Endodermal cell (in vitro differentiated cells): ENCODE data around the gene MTM1. TPM values are rescaled to one million over a fixed set of nuclear protein-coding genes. Genes with fewer than 3 reads are reported as not detected.
A peak's percentile ranks its signal among the peaks of the same experiment; 100 is the strongest.

Source experiments
- DNase-seq: peaks from one replicate; pipeline ENCODE4 v3.0.0-alpha.2; 2017
- H3K27ac ChIP-seq: 2 replicates; pipeline ENCODE4 v1.5.1; 2013; ENCODE audit warnings: mild to moderate bottlenecking, low read depth, low read length, moderate library complexity
- H3K27me3 ChIP-seq: 2 replicates; pipeline ENCODE4 v1.6.1; 2013; ENCODE audit warnings: mild to moderate bottlenecking, low read length, moderate library complexity; ENCODE audit not compliant: insufficient read depth, control insufficient read depth, poor library complexity, severe bottlenecking
- H3K36me3 ChIP-seq: 2 replicates; pipeline ENCODE4 v1.7.0; 2013; ENCODE audit warnings: mild to moderate bottlenecking, low read length, moderate library complexity; ENCODE audit not compliant: control insufficient read depth, insufficient read depth
- H3K4me1 ChIP-seq: one replicate; pipeline ENCODE4 v1.7.0; 2013; ENCODE audit warnings: low read length; ENCODE audit not compliant: control insufficient read depth, insufficient read depth
- H3K4me3 ChIP-seq: 2 replicates; pipeline ENCODE4 v1.5.1; 2013; ENCODE audit warnings: mild to moderate bottlenecking, low read length, moderate library complexity
- H3K9ac ChIP-seq: 2 replicates; pipeline ENCODE4 v1.6.1; 2013; ENCODE audit warnings: mild to moderate bottlenecking, low read length, moderate library complexity; ENCODE audit not compliant: poor library complexity, severe bottlenecking; ENCODE audit errors: extremely low read depth
- H3K9me3 ChIP-seq: 2 replicates; pipeline ENCODE4 v1.6.1; 2013; ENCODE audit warnings: mild to moderate bottlenecking, low read length, moderate library complexity; ENCODE audit not compliant: control insufficient read depth
- H3K27ac Mint-ChIP-seq: 2 replicates; pipeline ENCODE4 v1.8.0; 2020; ENCODE audit warnings: mixed read lengths
- H3K27me3 Mint-ChIP-seq: 2 replicates; pipeline ENCODE4 v1.8.0; 2021; ENCODE audit warnings: mild to moderate bottlenecking, mixed read lengths; ENCODE audit not compliant: insufficient read depth
- H3K36me3 Mint-ChIP-seq: 2 replicates; pipeline ENCODE4 v1.8.0; 2020; ENCODE audit warnings: low read depth, mixed read lengths
- H3K4me1 Mint-ChIP-seq: 2 replicates; pipeline ENCODE4 v1.8.0; 2020; ENCODE audit warnings: mixed read lengths
- H3K4me3 Mint-ChIP-seq: 2 replicates; pipeline ENCODE4 v1.8.0; 2020; ENCODE audit warnings: mild to moderate bottlenecking, moderate library complexity, mixed read lengths
- H3K9me3 Mint-ChIP-seq: 2 replicates; pipeline ENCODE4 v1.8.0; 2020; ENCODE audit warnings: mild to moderate bottlenecking, mixed read lengths
- CTCF ChIP-seq: fragments of 200-600 bp; sonication (generic); conservative IDR thresholded peaks from 2 replicates; pipeline ENCODE4 v1.5.0; 2021; ENCODE audit warnings: antibody characterized with exemption, mild to moderate bottlenecking
- WGBS, 2 experiments: methylation state at CpG; one replicate each; pipeline versions ENCODE4 v1.1.5 to v1.1.7; 2013; ENCODE audit warnings: missing lambda C conversion rate in 2 of 2, mixed read lengths in 1 of 2; ENCODE audit not compliant: insufficient coverage in 1 of 2, insufficient read length in 1 of 2; 5-methylcytosine and 5-hydroxymethylcytosine counted together
- total RNA-seq, 2 donors: library from RNA; stranded (reverse); fragmentation: NEBNext Ultra II Directional in 1 of 2; extraction: Animal tissue kit (Norgen Biotek cat#: 25700) in 1 of 2; gene quantifications; 2 replicates in 1 of 2; 3 replicates in 1 of 2; pipeline ENCODE4 v1.2.1, GENCODE V29; 2021

The MTM1 gene
- total RNA-seq, 2 donors from 2014 or later = 5.9 to 9.8 TPM

GRCh38 chrX:150573702-150574101, 5.3 kb downstream of the MTM1 start:
- 72% methylated on average over 4 of the region's 4 CpGs; no CpG with 5 or more reads in 1 of the 2 experiments for WGBS, 2 experiments
- Histone ChIP-seq H3K9ac (no peak overlapping the region), H3K36me3 (no peaks in the 10 kb centered on the region), H3K9me3 (no peaks in the 10 kb centered on the region), H3K4me1 (no peaks in the 10 kb centered on the region), H3K27me3 (no peaks in the 10 kb centered on the region), H3K4me3 (no peak overlapping the region), H3K27ac (no peak overlapping the region)
- TF ChIP-seq CTCF = peak; percentile 22
- DNase-seq = no peak
- Mint-ChIP-seq H3K4me3 (no peak overlapping the region), H3K36me3 (no peaks in the 10 kb centered on the region), H3K27ac (no peak overlapping the region), H3K4me1 (peaks cover 21% of the 10 kb centered on the region), H3K27me3 (peaks cover 4% of the 10 kb centered on the region), H3K9me3 (peaks cover 55% of the 10 kb centered on the region)

DNA sequence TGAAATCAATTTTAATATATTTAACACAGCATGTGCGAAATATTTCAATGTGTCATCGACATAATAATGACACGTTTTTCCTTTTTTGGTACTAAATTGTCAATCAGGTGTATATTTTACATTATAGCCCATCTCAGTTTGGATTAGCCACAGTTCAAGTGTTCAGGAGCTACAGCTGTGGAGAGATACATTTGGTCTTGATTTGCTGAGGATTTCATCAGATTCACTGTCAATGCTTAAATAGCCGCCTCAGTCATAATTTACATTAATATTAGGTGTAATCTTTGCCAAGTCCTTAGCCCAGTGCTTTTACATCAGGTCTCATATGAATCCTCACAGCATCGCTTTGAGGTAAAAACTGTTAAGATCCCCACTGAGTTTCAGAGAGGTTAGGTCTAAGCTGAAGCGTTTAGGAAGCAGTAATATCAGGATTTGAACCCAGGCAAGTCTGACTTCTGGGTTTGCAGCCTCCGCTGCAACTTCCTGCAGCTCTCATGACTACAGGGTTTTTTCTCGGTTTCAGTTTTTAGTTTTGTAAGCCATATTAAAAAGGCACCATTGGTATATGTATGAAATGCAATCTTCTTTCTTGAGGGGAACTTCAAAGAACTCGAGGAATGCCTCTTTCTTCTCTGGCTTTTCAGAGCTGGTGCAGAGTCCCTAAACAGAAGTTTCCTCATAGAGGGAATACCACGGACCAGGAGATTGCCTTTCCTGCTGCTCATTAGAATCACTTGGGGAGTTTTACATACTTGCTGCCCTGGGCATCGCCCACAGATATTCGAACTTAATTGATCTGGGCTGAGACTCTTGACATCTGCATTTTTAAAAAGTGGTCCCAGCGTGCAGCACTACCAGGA, 6.4 kb downstream of the MTM1 start:
- no peak for DNase-seq
- no peaks in the 10 kb centered on the region for H3K9me3 ChIP-seq
- H3K4me1 Mint-ChIP-seq = peaks cover 21% of the 10 kb centered on the region
- H3K27me3 Mint-ChIP-seq = peaks cover 1% of the 10 kb centered on the region
- no peak overlapping the region for H3K4me3 ChIP-seq
- peaks cover 54% of the 10 kb centered on the region for H3K9me3 Mint-ChIP-seq
- H3K27ac ChIP-seq = no peak overlapping the region
- no peak overlapping the region for H3K4me3 Mint-ChIP-seq
- no peak overlapping the region for H3K27ac Mint-ChIP-seq
- H3K4me1 ChIP-seq = no peaks in the 10 kb centered on the region
- 54 to 55% methylated on average over 5 to 12 of the region's 13 CpGs for WGBS, 2 experiments
- H3K27me3 ChIP-seq = no peaks in the 10 kb centered on the region
- H3K36me3 ChIP-seq = no peaks in the 10 kb centered on the region
- no peak overlapping the region for H3K9ac ChIP-seq
- peaks cover 2% of the 10 kb centered on the region for H3K36me3 Mint-ChIP-seq
- TF ChIP-seq CTCF = no peak

GRCh38 chrX:150575419-150575814, 7.0 kb downstream of the MTM1 start:
- WGBS, 2 experiments = 78 to 86% methylated on average over 4 to 5 of the region's 5 CpGs
- TF ChIP-seq CTCF = no peak

More at GRCh38 chrX:150575419-150575814, 7.0 kb downstream of the MTM1 start:
- H3K9me3 ChIP-seq = no peaks in the 10 kb centered on the region
- no peaks in the 10 kb centered on the region for H3K36me3 ChIP-seq
- Mint-ChIP-seq H3K27ac (no peak overlapping the region), H3K27me3 (no peaks in the 10 kb centered on the region), H3K9me3 (peaks cover 53% of the 10 kb centered on the region), H3K4me1 (peaks cover 21% of the 10 kb centered on the region), H3K4me3 (no peak overlapping the region), H3K36me3 (peaks cover 2% of the 10 kb centered on the region)
- H3K9ac ChIP-seq = no peak overlapping the region
- no peak overlapping the region for H3K4me3 ChIP-seq
- H3K27me3 ChIP-seq = no peaks in the 10 kb centered on the region
- no peak for DNase-seq
- H3K4me1 ChIP-seq = no peaks in the 10 kb centered on the region
- H3K27ac ChIP-seq = no peak overlapping the region
